ENCODE results near the gene ARIH1. TPM values are rescaled to one million over a fixed set of nuclear protein-coding genes. Genes with fewer than 3 reads are reported as not detected.
A peak's percentile ranks its signal among the peaks of the same experiment; 100 is the strongest.

Gene ARIH1
- total and polyA plus RNA-seq, 10 of the 15 experiments (the other 5 are each of a cell fraction or from before 2014, with no cell fraction given), result 14.7 to 99.5 (median 26.5) TPM

DNA sequence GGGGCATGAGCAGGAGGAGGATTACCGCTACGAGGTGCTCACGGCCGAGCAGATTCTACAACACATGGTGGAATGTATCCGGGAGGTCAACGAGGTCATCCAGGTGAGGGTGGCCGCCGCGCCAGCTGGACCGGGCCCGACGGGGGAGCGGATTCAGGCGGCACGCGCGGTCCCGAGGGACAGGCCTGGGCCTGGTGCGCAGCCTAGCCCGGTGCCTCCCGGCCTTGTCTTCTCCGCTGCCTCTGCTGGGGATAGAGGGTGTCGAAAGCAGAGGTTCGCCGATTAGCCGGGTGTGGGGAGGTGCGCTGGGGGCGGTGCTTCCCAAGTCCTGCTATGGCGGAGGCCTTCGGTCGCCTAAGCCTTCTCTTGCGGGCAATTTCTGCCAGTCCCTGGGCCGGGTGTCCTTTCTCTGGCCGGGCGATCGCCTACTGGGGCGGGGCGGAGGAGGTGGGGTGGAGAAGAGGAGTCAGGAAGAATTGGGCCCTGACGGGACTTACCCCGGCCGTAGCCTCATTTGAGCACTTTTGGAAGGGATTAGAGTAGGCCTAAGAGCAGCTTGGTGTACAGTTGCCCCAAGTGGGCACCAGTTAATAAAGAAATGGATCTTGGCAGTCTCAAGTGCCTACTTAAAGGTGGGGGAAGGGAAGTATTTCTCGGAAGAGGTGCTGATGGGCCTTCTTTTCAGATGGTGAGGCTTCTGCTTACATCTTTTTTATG is 940 bp downstream of the ARIH1 start (continued):
- TF ChIP-seq, protein P1, sequence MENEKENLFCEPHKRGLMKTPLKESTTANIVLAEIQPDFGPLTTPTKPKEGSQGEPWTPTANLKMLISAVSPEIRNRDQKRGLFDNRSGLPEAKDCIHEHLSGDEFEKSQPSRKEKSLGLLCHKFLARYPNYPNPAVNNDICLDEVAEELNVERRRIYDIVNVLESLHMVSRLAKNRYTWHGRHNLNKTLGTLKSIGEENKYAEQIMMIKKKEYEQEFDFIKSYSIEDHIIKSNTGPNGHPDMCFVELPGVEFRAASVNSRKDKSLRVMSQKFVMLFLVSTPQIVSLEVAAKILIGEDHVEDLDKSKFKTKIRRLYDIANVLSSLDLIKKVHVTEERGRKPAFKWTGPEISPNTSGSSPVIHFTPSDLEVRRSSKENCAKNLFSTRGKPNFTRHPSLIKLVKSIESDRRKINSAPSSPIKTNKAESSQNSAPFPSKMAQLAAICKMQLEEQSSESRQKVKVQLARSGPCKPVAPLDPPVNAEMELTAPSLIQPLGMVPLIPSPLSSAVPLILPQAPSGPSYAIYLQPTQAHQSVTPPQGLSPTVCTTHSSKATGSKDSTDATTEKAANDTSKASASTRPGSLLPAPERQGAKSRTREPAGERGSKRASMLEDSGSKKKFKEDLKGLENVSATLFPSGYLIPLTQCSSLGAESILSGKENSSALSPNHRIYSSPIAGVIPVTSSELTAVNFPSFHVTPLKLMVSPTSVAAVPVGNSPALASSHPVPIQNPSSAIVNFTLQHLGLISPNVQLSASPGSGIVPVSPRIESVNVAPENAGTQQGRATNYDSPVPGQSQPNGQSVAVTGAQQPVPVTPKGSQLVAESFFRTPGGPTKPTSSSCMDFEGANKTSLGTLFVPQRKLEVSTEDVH (IDR thresholded peaks at IDR 0.05; ENCODE audit: low read depth, partially characterized antibody), result no peak
- no peak for TF ChIP-seq FOXK2 (IDR thresholded peaks at IDR 0.05)
- TF ChIP-seq MTA2 (IDR thresholded peaks at IDR 0.05; ENCODE audit: low read depth), result 0 out of 2 replicates have a peak, but pooled peaks have one; percentile 51
- TF ChIP-seq MYC (IDR thresholded peaks at IDR 0.05; ENCODE audit: insufficient read depth, insufficient read length, insufficient replicate concordance, low read length, severe bottlenecking), result peak; percentile 42
- TF ChIP-seq CEBPB (IDR thresholded peaks at IDR 0.05; ENCODE audit: borderline replicate concordance in 1 of 2, low read depth in 2 of 2, low read length in 2 of 2), result no peak
- no peak for TF ChIP-seq ETV6 (conservative IDR thresholded peaks at IDR 0.05 in 1 of 2, IDR thresholded peaks at IDR 0.05 in 1 of 2; ENCODE audit: borderline replicate concordance in 1 of 2, low read depth in 1 of 2)
- TF ChIP-seq PKNOX1 (IDR thresholded peaks at IDR 0.05), result no peak

All from GM12878 (cell line).